IPS-NIHi11 (cell line): ENCODE results near the gene ADAMTS14.

Experiments used
- DNase-seq: peaks from one replicate; pipeline ENCODE4 v3.0.0; 2012; ENCODE audit warnings: mixed read lengths, low spot score

ADAMTS14 gene

GRCh38 chr10:70784016-70784415 lies 111.7 kb downstream of the ADAMTS14 start:
- no peak for DNase-seq

GRCh38 chr10:70784471-70784870 lies 112.2 kb downstream of the ADAMTS14 start:
- no peak for DNase-seq

- DNase-seq, result no peak
These were observed 112.9 kb downstream of the ADAMTS14 start, which contains the start of gene TBATA for GRCh38 chr10:70785190-70785589. Gene TBATA, minus strand, starts transcription at chr10:70785377. Its CDS starts 1,998 bp downstream, at chr10:70783379.

- no peak for DNase-seq
These were observed 114.6 kb downstream of the ADAMTS14 start for GRCh38 chr10:70786799-70787415.

GRCh38 chr10:70791386-70792039 lies 119.2 kb downstream of the ADAMTS14 start:
- DNase-seq, result no peak

- DNase-seq, result no peak
These were observed 123.3 kb downstream of the ADAMTS14 start for GRCh38 chr10:70795613-70796012.

- no peak for DNase-seq
These were observed 125.5 kb downstream of the ADAMTS14 start for GRCh38 chr10:70797840-70798239.

GRCh38 chr10:70799124-70799523 lies 126.8 kb downstream of the ADAMTS14 start:
- DNase-seq, result no peak

- DNase-seq, result no peak
These were observed 129.5 kb downstream of the ADAMTS14 start for GRCh38 chr10:70801854-70802253.

- peak; percentile 34 for DNase-seq
These were observed 131.6 kb downstream of the ADAMTS14 start for GRCh38 chr10:70803775-70804420.

GRCh38 chr10:70804421-70804808 lies 132.1 kb downstream of the ADAMTS14 start:
- no peak for DNase-seq

GRCh38 chr10:70805619-70806215 lies 133.4 kb downstream of the ADAMTS14 start:
- no peak for DNase-seq

- no peak for DNase-seq
These were observed 134.5 kb downstream of the ADAMTS14 start for GRCh38 chr10:70806841-70807240.

- DNase-seq, result no peak
These were observed 135.2 kb downstream of the ADAMTS14 start for GRCh38 chr10:70807556-70807955.

GRCh38 chr10:70809011-70809611 lies 136.8 kb downstream of the ADAMTS14 start:
- no peak for DNase-seq

GRCh38 chr10:70809726-70810125 lies 137.4 kb downstream of the ADAMTS14 start:
- DNase-seq, result no peak

- no peak for DNase-seq
These were observed 138.7 kb downstream of the ADAMTS14 start for GRCh38 chr10:70810967-70811366.

- DNase-seq, result no peak
These were observed 139.6 kb downstream of the ADAMTS14 start for GRCh38 chr10:70811881-70812280.
